Neural progenitor cell (in vitro differentiated cells): ENCODE data around the gene PSMA7. TPM values are rescaled to one million over a fixed set of nuclear protein-coding genes. Genes with fewer than 3 reads are reported as not detected.

ENCODE experiments used
- DNase-seq: peaks from one replicate; pipeline ENCODE4 v3.0.0-alpha.2; 2016; ENCODE audit warnings: low spot score
- H2AFZ ChIP-seq: fragments of 200-600 bp; sonication (generic); replicated peaks from 2 replicates; pipeline ENCODE4 v1.6.1; 2016; ENCODE audit warnings: antibody characterized with exemption
- H3F3A ChIP-seq: fragments of 200-600 bp; sonication (generic); 2 replicates; pipeline ENCODE4 v1.6.1; 2016; ENCODE audit warnings: antibody characterized with exemption, low read depth
- H3K27ac ChIP-seq: fragments of 200-600 bp; sonication (generic); 2 replicates; pipeline ENCODE4 v1.5.1; 2016; ENCODE audit warnings: mild to moderate bottlenecking
- H3K27me3 ChIP-seq: fragments of 200-600 bp; sonication (generic); 2 replicates; pipeline ENCODE4 v1.6.1; 2016; ENCODE audit warnings: mild to moderate bottlenecking, moderate library complexity
- H3K36me3 ChIP-seq: fragments of 200-600 bp; sonication (generic); 2 replicates; pipeline ENCODE4 v1.5.1; 2016
- H3K4me1 ChIP-seq: fragments of 200-600 bp; sonication (generic); 2 replicates; pipeline ENCODE4 v1.6.1; 2016; ENCODE audit warnings: mixed run types
- H3K4me2 ChIP-seq: fragments of 200-600 bp; sonication (generic); 2 replicates; pipeline ENCODE4 v1.6.1; 2016
- H3K4me3 ChIP-seq: fragments of 200-600 bp; sonication (generic); 2 replicates; pipeline ENCODE4 v1.5.1; 2016
- H3K79me2 ChIP-seq: fragments of 200-600 bp; sonication (generic); 2 replicates; pipeline ENCODE4 v1.6.1; 2016; ENCODE audit warnings: low read depth
- H3K9ac ChIP-seq: fragments of 200-600 bp; sonication (generic); 2 replicates; pipeline ENCODE4 v1.6.1; 2016
- H3K9me3 ChIP-seq: fragments of 200-600 bp; sonication (generic); 2 replicates; pipeline ENCODE4 v1.5.1; 2016; ENCODE audit warnings: low read depth
- H4K20me1 ChIP-seq: fragments of 200-600 bp; sonication (generic); 2 replicates; pipeline ENCODE4 v1.6.1; 2016; ENCODE audit warnings: low read depth
- H3K27ac Mint-ChIP-seq: 3 replicates; pipeline ENCODE4 v1.8.0; 2021; ENCODE audit warnings: mixed read lengths
- H3K27me3 Mint-ChIP-seq: 2 replicates; pipeline ENCODE4 v1.8.0; 2022; ENCODE audit warnings: low read depth, mild to moderate bottlenecking, inconsistent platforms, moderate library complexity, mixed read lengths; ENCODE audit not compliant: insufficient read depth
- H3K36me3 Mint-ChIP-seq: 3 replicates; pipeline ENCODE4 v1.8.0; 2021; ENCODE audit warnings: mixed read lengths
- H3K4me1 Mint-ChIP-seq: 3 replicates; pipeline ENCODE4 v1.8.0; 2021; ENCODE audit warnings: mixed read lengths
- H3K4me3 Mint-ChIP-seq: 3 replicates; pipeline ENCODE4 v1.8.0; 2021; ENCODE audit warnings: mild to moderate bottlenecking, moderate library complexity, mixed read lengths
- H3K9me3 Mint-ChIP-seq: 3 replicates; pipeline ENCODE4 v1.8.0; 2020; ENCODE audit warnings: mixed read lengths
- CTCF ChIP-seq: fragments of 200-600 bp; sonication (generic); IDR thresholded peaks from 2 replicates; pipeline ENCODE4 v1.5.1; 2017; ENCODE audit warnings: antibody characterized with exemption, mild to moderate bottlenecking
- EZH2 ChIP-seq: fragments of 200-600 bp; sonication (generic); IDR thresholded peaks from 2 replicates; pipeline ENCODE4 v1.6.1; 2017; ENCODE audit warnings: antibody characterized with exemption, mild to moderate bottlenecking, moderate library complexity
- EZH2phosphoT487 ChIP-seq: fragments of 200-600 bp; sonication (generic); IDR thresholded peaks from 2 replicates; pipeline ENCODE4 v1.6.1; 2017; ENCODE audit warnings: antibody characterized with exemption
- total RNA-seq: library from RNA; depleted of rRNA; stranded (reverse); fragments of >200 nt; gene quantifications from 2 replicates; pipeline ENCODE4 v1.2.3, GENCODE V29; 2015; ENCODE audit warnings: low replicate concordance

PSMA7 gene
- total RNA-seq, 1 donor from 2014 or later, result 237 TPM

DNA sequence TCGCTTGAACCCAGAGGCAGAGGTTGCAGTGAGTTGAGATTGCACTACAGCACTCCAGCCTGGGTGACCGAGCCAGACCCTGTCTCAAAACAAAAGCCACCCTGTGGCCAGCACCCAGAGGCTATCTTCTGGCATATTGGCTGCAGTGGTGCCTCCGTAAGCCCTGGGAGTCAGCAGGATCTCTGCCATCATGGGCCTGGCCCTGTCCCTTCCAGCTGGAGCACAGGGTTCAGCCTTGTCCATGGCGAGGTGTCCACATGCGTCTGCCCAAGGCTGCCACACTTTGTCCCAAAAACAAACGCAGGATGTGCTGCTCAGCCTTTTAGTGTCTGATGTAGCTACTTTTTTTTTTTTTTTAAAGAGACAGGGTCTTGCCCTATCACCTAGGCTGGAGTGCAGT is 24.3 kb upstream of the PSMA7 start:
- Mint-ChIP-seq H3K36me3 (peaks cover 8% of the 10 kb centered on the region), H3K4me3 (no peak overlapping the region), H3K27ac (no peak overlapping the region), H3K4me1 (no peaks in the 10 kb centered on the region), H3K27me3 (peaks cover 5% of the 10 kb centered on the region), H3K9me3 (no peaks in the 10 kb centered on the region)
- Histone ChIP-seq H4K20me1 (no peaks in the 10 kb centered on the region), H3K36me3 (no peaks in the 10 kb centered on the region), H3K27me3 (no peaks in the 10 kb centered on the region), H3K9ac (no peak overlapping the region), H3K27ac (no peak overlapping the region), H3K9me3 (no peaks in the 10 kb centered on the region), H3K4me1 (no peaks in the 10 kb centered on the region), H3F3A (no peaks in the 10 kb centered on the region), H3K79me2 (no peaks in the 10 kb centered on the region), H3K4me2 (no peak overlapping the region), H3K4me3 (no peak overlapping the region), H2AFZ (no peak overlapping the region)
- TF ChIP-seq EZH2phosphoT487 (no peak), EZH2 (no peak), CTCF (no peak)
- no peak for DNase-seq

- H3K4me1 Mint-ChIP-seq, result no peaks in the 10 kb centered on the region
- TF ChIP-seq EZH2 (no peak), EZH2phosphoT487 (no peak), CTCF (no peak)
- no peaks in the 10 kb centered on the region for H3K36me3 ChIP-seq
- no peak overlapping the region for H3K4me3 ChIP-seq
- H3K4me2 ChIP-seq, result no peak overlapping the region
- no peaks in the 10 kb centered on the region for H3F3A ChIP-seq
- peaks cover 8% of the 10 kb centered on the region for H3K36me3 Mint-ChIP-seq
- H3K9me3 Mint-ChIP-seq, result no peaks in the 10 kb centered on the region
- no peak overlapping the region for H2AFZ ChIP-seq
- no peaks in the 10 kb centered on the region for H3K79me2 ChIP-seq
- no peaks in the 10 kb centered on the region for H3K27me3 ChIP-seq
- H3K4me1 ChIP-seq, result no peaks in the 10 kb centered on the region
- H3K4me3 Mint-ChIP-seq, result no peak overlapping the region
- H3K9me3 ChIP-seq, result no peaks in the 10 kb centered on the region
- no peak overlapping the region for H3K27ac Mint-ChIP-seq
- H3K9ac ChIP-seq, result no peak overlapping the region
- H3K27me3 Mint-ChIP-seq, result peaks cover 5% of the 10 kb centered on the region
- no peak overlapping the region for H3K27ac ChIP-seq
- DNase-seq, result no peak
- no peaks in the 10 kb centered on the region for H4K20me1 ChIP-seq
These were observed 22.7 kb upstream of the PSMA7 start for GRCh38 chr20:62165762-62166399.

DNA sequence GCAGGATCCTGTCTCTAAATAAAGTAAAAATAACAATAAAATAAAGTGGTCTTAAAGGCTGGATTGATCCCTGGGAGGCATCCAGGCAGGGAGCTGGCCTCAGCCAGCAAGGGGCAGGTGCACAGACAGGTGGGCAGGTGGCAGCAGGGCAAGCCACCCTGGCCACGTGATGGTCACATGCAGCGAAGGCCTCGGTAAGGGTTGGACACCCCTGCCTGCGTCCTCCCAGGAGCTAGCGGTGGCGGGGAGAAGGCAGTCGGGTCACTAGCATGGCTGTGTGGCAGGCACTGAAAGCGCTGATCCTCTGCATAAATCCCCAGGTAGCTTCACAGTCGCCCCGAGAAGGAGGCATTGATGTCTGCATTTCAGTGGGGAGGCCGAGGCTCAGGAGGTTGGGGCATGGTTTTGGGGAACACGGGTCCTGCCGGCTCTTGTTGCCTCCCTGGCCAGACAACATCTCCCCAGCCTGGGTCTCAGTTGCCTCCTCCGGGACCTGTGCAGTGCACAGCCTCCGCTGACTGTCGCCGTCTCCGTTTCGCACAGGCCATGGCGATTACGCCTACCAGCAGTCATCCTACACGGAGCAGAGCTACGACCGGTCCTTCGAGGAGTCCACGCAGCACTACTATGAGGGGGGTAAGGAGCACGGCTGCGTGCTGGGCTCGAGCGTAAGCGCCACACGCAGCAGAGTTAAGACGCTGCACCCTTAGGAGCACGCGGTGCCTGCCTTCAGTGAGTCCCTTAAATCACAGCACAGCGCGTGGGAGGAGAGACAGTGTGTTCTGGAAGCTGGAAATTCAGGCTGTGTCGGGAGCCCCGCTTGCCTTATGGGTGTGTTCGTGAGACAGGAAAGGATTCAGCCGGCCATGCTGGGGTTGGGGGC is 21.9 kb upstream of the PSMA7 start:
- no peaks in the 10 kb centered on the region for H3K27me3 ChIP-seq
- no peaks in the 10 kb centered on the region for H3K9me3 Mint-ChIP-seq
- no peaks in the 10 kb centered on the region for H4K20me1 ChIP-seq
- no peaks in the 10 kb centered on the region for H3K4me1 Mint-ChIP-seq
- no peak overlapping the region for H3K4me3 ChIP-seq
- H3K27me3 Mint-ChIP-seq, result peaks cover 4% of the 10 kb centered on the region
- H3K79me2 ChIP-seq, result no peaks in the 10 kb centered on the region
- no peaks in the 10 kb centered on the region for H3F3A ChIP-seq
- no peak overlapping the region for H3K27ac Mint-ChIP-seq
- H3K36me3 Mint-ChIP-seq, result peaks cover 8% of the 10 kb centered on the region
- H3K27ac ChIP-seq, result no peak overlapping the region
- H3K9me3 ChIP-seq, result no peaks in the 10 kb centered on the region
- no peak overlapping the region for H3K9ac ChIP-seq
- H3K4me3 Mint-ChIP-seq, result no peak overlapping the region
- H3K4me2 ChIP-seq, result no peak overlapping the region
- no peaks in the 10 kb centered on the region for H3K36me3 ChIP-seq
- H2AFZ ChIP-seq, result no peak overlapping the region
- no peaks in the 10 kb centered on the region for H3K4me1 ChIP-seq
- no peak for TF ChIP-seq EZH2
- no peak for TF ChIP-seq CTCF
- TF ChIP-seq EZH2phosphoT487, result no peak
- no peak for DNase-seq
